NCI-H226 (cell line): Measurements from ENCODE around the gene ERC1.

Experiments used
- DNase-seq: peaks from one replicate; pipeline ENCODE4 v3.0.0-alpha.2; 2015

Gene ERC1

DNA sequence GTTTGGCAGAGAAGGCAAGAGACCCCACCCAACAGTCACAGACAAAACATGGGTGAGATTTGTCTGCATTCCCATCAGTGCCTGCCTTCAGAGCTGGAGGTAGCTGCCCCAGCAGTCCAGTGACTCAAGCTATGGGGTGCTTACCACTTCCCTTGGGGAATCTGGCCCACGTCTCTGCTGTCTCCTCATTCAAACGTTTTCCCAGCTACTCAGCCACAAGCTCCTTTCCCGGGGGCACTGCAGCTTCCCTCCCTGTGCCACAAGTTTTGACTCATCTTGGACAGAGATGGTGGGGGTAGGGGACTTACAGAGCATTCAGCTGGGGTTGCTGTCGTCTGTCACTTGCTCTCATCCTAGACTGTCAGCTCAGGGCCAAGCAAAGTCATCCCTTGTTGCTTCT is 536.8 kb downstream of the ERC1 start:
- peak; percentile 87 for DNase-seq

DNA sequence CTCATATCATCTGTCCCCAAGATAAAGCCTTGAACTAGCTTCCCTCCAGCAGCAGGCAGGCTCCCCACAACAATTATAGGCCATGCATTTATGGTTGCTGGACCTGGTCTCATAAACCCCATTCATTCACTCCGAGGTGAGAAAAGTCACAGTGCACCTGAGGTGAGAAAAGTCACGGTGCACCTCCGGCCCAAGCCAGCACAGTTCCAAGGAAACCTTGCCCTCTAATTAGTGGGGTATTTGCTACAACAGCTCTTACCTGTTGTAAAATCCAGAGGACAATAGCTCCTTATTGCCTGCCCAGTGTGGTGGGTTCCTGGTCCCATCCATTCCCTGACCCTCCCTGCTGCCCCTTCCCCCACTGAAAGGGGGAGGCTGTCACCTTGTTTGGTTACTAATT is 537.8 kb downstream of the ERC1 start:
- DNase-seq = no peak

DNA sequence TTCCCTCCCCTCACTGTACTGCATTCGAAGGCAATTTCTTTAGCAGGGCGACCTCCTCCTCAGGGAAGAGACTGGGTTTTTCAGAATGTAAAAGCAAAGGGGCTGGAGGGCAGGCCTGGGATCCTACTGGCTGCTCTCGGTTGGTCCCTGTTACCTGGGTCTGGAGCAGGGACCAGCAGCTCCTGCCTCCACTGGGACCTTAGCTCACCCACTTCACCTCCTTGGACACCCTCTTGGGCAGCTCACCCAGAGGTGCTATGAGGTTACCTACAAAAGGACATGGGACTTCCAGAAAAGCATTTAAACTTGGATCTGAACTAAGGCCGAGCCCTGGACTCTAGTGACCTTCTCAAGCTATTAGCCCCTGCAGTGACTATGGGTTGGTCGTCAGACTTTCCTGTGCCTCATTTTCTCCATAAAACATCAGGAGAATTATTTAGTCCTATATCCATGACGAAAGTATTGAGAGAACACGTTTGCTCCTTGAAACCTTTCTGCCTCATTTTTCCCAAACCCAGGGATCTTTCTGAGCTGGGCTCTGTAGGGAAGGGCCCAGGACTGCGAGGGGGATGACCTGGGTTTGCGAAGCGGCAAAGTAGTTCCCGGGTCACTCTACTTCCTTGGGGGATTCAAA is 538.3 kb downstream of the ERC1 start:
- DNase-seq = no peak

DNA sequence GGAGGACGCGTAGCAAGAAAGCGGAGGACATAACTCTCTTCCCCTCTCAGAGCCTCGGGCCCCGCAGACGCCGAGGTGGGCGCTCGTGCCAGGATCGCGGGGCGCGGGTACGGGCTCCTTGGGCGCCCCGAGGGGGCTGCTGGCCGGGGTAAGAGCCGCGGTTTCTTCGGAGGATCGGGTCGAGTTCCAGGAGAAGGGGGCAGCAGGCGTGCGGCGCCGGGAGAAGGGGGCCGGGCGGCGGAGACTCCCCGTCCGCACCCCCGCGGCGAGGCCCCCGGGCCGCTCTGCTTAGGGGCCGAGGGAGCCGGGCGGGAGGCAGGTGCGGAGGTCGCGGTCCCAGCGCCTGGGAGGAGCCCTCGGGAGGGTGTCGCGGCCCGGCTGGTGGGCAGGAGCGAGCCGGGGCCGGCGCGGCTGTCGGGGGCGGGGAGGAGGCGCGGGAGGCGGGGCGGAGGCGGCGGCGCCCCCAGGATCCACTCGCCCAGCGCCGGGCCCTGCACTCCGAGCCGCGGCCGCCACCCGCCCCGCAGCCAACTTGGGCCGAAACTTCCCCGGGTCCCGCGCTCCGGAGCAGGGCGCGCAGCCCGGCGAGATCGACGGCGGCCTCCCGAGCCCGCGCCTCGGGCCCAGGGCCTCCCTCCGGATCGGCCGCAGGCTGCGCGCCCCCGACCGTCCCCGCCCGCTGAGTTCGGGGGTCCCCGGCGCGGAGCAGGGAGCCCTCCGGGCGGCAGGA is 539.0 kb downstream of the ERC1 start:
- DNase-seq = no peak

DNA sequence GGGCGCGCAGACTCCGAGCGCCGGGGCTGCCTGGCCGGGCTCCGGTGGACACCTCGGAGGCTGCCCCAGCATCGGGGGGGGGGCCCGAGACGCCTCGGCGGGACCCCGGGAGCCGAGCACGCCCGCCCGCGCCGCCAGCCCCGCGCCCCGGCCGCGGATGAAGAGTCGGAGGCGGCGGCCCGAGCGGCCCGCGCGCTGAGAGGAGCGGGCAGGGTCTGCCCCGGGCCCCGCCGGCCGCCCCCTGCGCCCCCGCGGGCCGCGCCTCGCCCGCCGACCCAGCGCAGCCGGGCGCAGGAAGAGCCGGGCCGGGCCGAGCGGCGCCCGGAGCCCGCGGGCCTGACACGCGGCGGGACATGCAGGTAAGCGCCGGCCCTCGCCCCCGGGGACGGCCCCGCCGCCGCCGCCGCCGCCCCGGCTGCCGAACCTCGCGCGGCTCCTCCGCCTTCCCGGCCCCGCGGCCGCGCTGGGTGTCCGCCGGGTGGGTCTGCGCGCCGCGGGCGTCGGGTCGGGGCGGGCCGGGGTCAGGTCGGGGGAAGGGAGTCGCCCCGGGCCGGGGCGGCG is 539.6 kb downstream of the ERC1 start:
- no peak for DNase-seq

GRCh38 chr12:1531153-1531653 is 540.2 kb downstream of the ERC1 start:
- DNase-seq = no peak

- no peak for DNase-seq
These were observed 540.8 kb downstream of the ERC1 start for GRCh38 chr12:1531654-1532374.

- DNase-seq = no peak
These were observed 541.5 kb downstream of the ERC1 start for GRCh38 chr12:1532375-1533165.

GRCh38 chr12:1533205-1533601 is 542.2 kb downstream of the ERC1 start:
- DNase-seq = no peak

DNA sequence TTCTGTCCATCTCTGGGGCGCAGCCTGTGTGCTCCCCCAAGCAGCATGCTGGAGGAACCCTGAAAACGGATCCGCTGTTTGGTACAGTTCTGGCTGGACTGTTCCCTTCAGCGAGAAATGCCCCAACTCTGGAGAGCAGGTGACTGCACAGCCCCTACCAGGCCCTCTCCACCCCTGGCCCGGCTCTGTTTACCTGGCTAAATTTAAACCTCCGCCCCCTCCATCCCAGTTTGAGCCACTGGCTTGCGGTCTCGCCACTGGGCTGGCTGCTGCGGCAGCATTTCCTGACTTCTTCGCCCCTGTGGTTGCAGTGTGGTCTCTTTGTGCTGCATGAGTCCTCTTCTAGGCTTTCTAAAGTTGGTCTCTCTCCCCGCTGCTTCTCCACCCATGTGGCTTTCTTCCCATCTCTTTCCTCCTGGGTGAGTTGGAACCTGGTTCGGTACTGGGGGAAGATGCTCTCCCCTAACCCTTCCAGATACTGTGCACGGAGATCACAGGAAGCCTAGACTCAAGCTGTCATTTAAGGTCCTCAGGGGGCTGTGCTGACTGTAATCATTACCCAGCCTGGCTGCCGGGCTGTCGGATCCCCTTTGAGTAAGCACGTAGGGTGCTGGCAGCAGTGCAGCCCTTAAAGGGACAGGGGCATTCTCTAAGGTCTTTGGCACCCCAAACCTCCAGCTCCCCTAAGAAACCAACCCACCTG is 542.7 kb downstream of the ERC1 start:
- DNase-seq = no peak

DNA sequence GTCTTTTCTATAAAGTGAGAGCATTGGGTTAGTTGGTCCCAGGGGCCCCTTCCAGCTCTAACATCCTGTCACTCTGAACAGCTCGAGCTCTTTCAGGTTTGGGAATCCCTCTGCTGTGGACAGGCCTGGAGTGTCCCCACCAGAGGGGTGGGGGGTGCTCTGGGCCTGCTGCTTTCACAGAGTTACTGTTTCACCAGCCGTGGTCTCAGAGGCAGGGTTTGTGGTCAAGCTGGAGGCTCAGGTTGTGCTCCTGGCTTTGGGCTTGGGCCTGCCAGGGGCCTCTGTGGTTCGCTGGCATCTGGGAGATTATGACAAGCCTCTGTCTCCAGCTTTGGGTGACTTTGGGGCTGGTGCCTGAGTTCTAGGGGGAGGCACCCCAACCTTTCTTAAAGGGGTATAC is 543.7 kb downstream of the ERC1 start:
- no peak for DNase-seq

- DNase-seq = no peak
These were observed 545.8 kb downstream of the ERC1 start for GRCh38 chr12:1536817-1537216.

GRCh38 chr12:1539135-1539534 is 548.1 kb downstream of the ERC1 start:
- DNase-seq = no peak

- peak; percentile 16 for DNase-seq
These were observed 549.7 kb downstream of the ERC1 start for GRCh38 chr12:1540690-1541089.

GRCh38 chr12:1542599-1542998 is 551.6 kb downstream of the ERC1 start:
- DNase-seq = no peak

GRCh38 chr12:1544996-1545700 is 554.1 kb downstream of the ERC1 start:
- no peak for DNase-seq
